HG03196 (cell line): ENCODE data around the gene SQSTM1.

Experiments used
- ATAC-seq: cut with Tn5 transposase; IDR thresholded peaks from one replicate; pipeline ENCODE4 v1.9.1; 2021; ENCODE audit not compliant: unreplicated experiment

The SQSTM1 gene

GRCh38 chr5:179794575-179794974, 26.1 kb upstream of the SQSTM1 start:
- no peak for ATAC-seq

GRCh38 chr5:179795049-179795862, 25.4 kb upstream of the SQSTM1 start:
- ATAC-seq: no peak

- peak; percentile 67 for ATAC-seq
These were observed 24.6 kb upstream of the SQSTM1 start for GRCh38 chr5:179795863-179796833.

- no peak for ATAC-seq
These were observed 23.7 kb upstream of the SQSTM1 start for GRCh38 chr5:179796877-179797608.

GRCh38 chr5:179797741-179798140, 23.0 kb upstream of the SQSTM1 start:
- ATAC-seq: no peak

GRCh38 chr5:179798144-179798770, 22.4 kb upstream of the SQSTM1 start:
- ATAC-seq: no peak

GRCh38 chr5:179798771-179799643, 21.7 kb upstream of the SQSTM1 start:
- ATAC-seq: no peak

GRCh38 chr5:179799644-179799973, 21.1 kb upstream of the SQSTM1 start:
- ATAC-seq: no peak

GRCh38 chr5:179800071-179800695, 20.5 kb upstream of the SQSTM1 start:
- ATAC-seq: no peak

GRCh38 chr5:179800696-179801201, 20.0 kb upstream of the SQSTM1 start:
- no peak for ATAC-seq

GRCh38 chr5:179801304-179802206, 19.1 kb upstream of the SQSTM1 start:
- ATAC-seq: peak; percentile 25

- no peak for ATAC-seq
These were observed 18.4 kb upstream of the SQSTM1 start for GRCh38 chr5:179802207-179802883.

GRCh38 chr5:179802950-179803562, 17.6 kb upstream of the SQSTM1 start:
- no peak for ATAC-seq

GRCh38 chr5:179803651-179804554, 16.8 kb upstream of the SQSTM1 start:
- no peak for ATAC-seq

- ATAC-seq: no peak
These were observed 16.2 kb upstream of the SQSTM1 start for GRCh38 chr5:179804555-179804947.

- no peak for ATAC-seq
These were observed 15.6 kb upstream of the SQSTM1 start for GRCh38 chr5:179805070-179805528.
